Measurements from ENCODE around the gene COX4I1. TPM values are rescaled to one million over a fixed set of nuclear protein-coding genes. Genes with fewer than 3 reads are reported as not detected.

The COX4I1 gene
- total and polyA plus RNA-seq, 2 of the 8 experiments (the other 6 are each of a cell fraction or from before 2014, with no cell fraction given): 507 to 707 TPM

GRCh38 chr16:85754413-85754812, 45.1 kb upstream of the COX4I1 start:
- Histone ChIP-seq H3K4me3 (ENCODE audit: extremely low read depth in 1 of 4, insufficient read depth in 2 of 4, low read depth in 3 of 4, low read length in 4 of 4) (no peak overlapping the region), H3K14ac (ENCODE audit: insufficient read length) (no peak overlapping the region), H3K18ac (ENCODE audit: extremely low read depth, low read length) (no peak overlapping the region), H3K4ac (replicated peaks; ENCODE audit: insufficient read length, low read depth, low read length) (no peak overlapping the region), H2AK5ac (ENCODE audit: low read depth, low read length) (no peak overlapping the region), H2BK5ac (ENCODE audit: low read depth, low read length) (no peak overlapping the region), H3K27me3 (replicated peaks in 1 of 4; ENCODE audit: control insufficient read depth in 3 of 4, extremely low read depth in 1 of 4, insufficient read depth in 3 of 4, low read length in 3 of 4) (peaks cover 3 to 34% (median 22%) of the 10 kb centered on the region in 4 experiments), H2BK20ac (ENCODE audit: low read length) (no peak overlapping the region), H3K79me1 (ENCODE audit: low read depth, low read length) (no peaks in the 10 kb centered on the region), H4K20me1 (replicated peaks in 1 of 2; ENCODE audit: control insufficient read depth in 1 of 2, insufficient read depth in 2 of 2, low read length in 2 of 2) (peaks cover 0 to 3% of the 10 kb centered on the region in 2 experiments), H4K91ac (replicated peaks; ENCODE audit: insufficient read length, low read length) (no peak overlapping the region), H3K27ac (ENCODE audit: low read depth, low read length) (no peak overlapping the region), H3K56ac (replicated peaks; ENCODE audit: insufficient read length, low read depth, low read length) (no peak overlapping the region), H3K36me3 (ENCODE audit: control insufficient read depth in 2 of 4, insufficient read depth in 4 of 4, low read length in 3 of 4) (no peaks in the 10 kb centered on the region), H3K79me2 (ENCODE audit: control insufficient read depth in 1 of 2, insufficient read depth in 2 of 2, low read length in 2 of 2) (no peaks in the 10 kb centered on the region), H2BK12ac (ENCODE audit: low read depth, low read length) (no peak overlapping the region), H4K5ac (ENCODE audit: insufficient read length, low read depth, low read length) (no peak overlapping the region), H3K4me1 (replicated peaks in 1 of 4; ENCODE audit: control insufficient read depth in 3 of 4, insufficient read depth in 4 of 4, low read length in 3 of 4) (peaks cover 0 to 29% (median 21%) of the 10 kb centered on the region in 4 experiments; a peak in 6 of 7 replicates), H4K8ac (ENCODE audit: extremely low read depth, insufficient read depth, low read length) (no peak overlapping the region), H3K23me2 (ENCODE audit: low read depth, low read length) (peaks cover 4% of the 10 kb centered on the region; the same call in 1 of the 2 replicates), H3K9me3 (ENCODE audit: insufficient read depth in 2 of 2, low read depth in 1 of 2, low read length in 1 of 2) (no peaks in the 10 kb centered on the region), H3K4me2 (ENCODE audit: insufficient read depth in 1 of 2, low read depth in 2 of 2, low read length in 2 of 2) (no peak overlapping the region), H2BK15ac (ENCODE audit: low read length) (peak overlapping the region; percentile 31; the same call in 1 of the 2 replicates), H2BK120ac (replicated peaks; ENCODE audit: low read depth, low read length) (no peak overlapping the region), H2AFZ (ENCODE audit: low read length) (no peak overlapping the region), H3K23ac (ENCODE audit: insufficient read length) (no peak overlapping the region), H3K9ac (replicated peaks in 1 of 4; ENCODE audit: extremely low read depth in 1 of 4, low read depth in 3 of 4, low read length in 3 of 4) (no peak overlapping the region)
- ChIA-PET CTCF (ENCODE audit: partially characterized antibody) (interaction anchor here (0.6 to 2.0 kb wide), 8 partner anchors 11 to 1323 kb away, joined by 3 to 5 read pairs (median 4); no protein-coding TSS in a partner anchor), POLR2A (ENCODE audit: partially characterized antibody) (no interaction called here)
- no peak for DNase-seq (ENCODE audit: low read depth in 1 of 2, low spot score in 2 of 2)
- 82% methylated on average over 7 of the region's 7 CpGs; no CpG with 5 or more reads in 1 of the 2 experiments for WGBS, 2 experiments (ENCODE audit: extremely low coverage in 1 of 2, insufficient coverage in 1 of 2, insufficient read length in 1 of 2, insufficient replicate concordance in 2 of 2, low coverage in 1 of 2, low lambda C conversion rate in 2 of 2, missing lambda C conversion rate in 1 of 2)
- no peak for FAIRE-seq
- TF ChIP-seq CHD1 (IDR thresholded peaks at IDR 0.05; ENCODE audit: low read depth, low read length): no peak
- no peak for TF ChIP-seq BACH1 (IDR thresholded peaks at IDR 0.05; ENCODE audit: low read length)
- no peak for TF ChIP-seq TAF1 (IDR thresholded peaks at IDR 0.05; ENCODE audit: low read depth, low read length)
- TF ChIP-seq PHF8 (conservative IDR thresholded peaks at IDR 0.05; ENCODE audit: low read depth, low read length): no peak
